Skeletal muscle tissue (tissue), 4 donors: ENCODE measurements around the gene MC1R. TPM values are rescaled to one million over a fixed set of nuclear protein-coding genes. Genes with fewer than 3 reads are reported as not detected.
"Not testable (repeated sequence)": the region's sequence is repeated elsewhere in the genome, so short reads cannot be mapped to it uniquely, and the experiment has no call there.

Experiments
- H3K27ac ChIP-seq: one replicate; pipeline ENCODE4 v1.7.0; 2013; ENCODE audit warnings: mild to moderate bottlenecking, low read depth, low read length, inconsistent platforms
- H3K27me3 ChIP-seq, 3 donors: one replicate each; pipeline ENCODE4 v1.7.0; 2013; ENCODE audit warnings: low read length in 3 of 3; ENCODE audit not compliant: control insufficient read depth in 3 of 3, insufficient read depth in 3 of 3
- H3K36me3 ChIP-seq, 3 donors: one replicate each; pipeline ENCODE4 v1.7.0; 2013; ENCODE audit warnings: low read length in 3 of 3; ENCODE audit not compliant: control insufficient read depth in 3 of 3, insufficient read depth in 3 of 3
- H3K4me1 ChIP-seq, 3 donors: one replicate each; pipeline ENCODE4 v1.7.0; 2013; ENCODE audit warnings: low read length in 3 of 3, mild to moderate bottlenecking in 3 of 3; ENCODE audit not compliant: control insufficient read depth in 3 of 3, insufficient read depth in 3 of 3
- H3K4me3 ChIP-seq, 3 donors: one replicate each; pipeline ENCODE4 v1.7.0; 2013; ENCODE audit warnings: low read length in 3 of 3
- H3K9ac ChIP-seq, 3 donors: one replicate each; pipeline ENCODE4 v1.7.0; 2013; ENCODE audit warnings: low read length in 3 of 3, mild to moderate bottlenecking in 3 of 3, moderate library complexity in 2 of 3, low read depth in 1 of 3
- H3K9me3 ChIP-seq, 3 donors: one replicate each; pipeline ENCODE4 v1.7.0; 2013; ENCODE audit warnings: low read length in 3 of 3; ENCODE audit not compliant: control insufficient read depth in 3 of 3
- total RNA-seq: library from RNA; depleted of rRNA; stranded (reverse); fragments of >200 nt; gene quantifications from one replicate; pipeline ENCODE4 v1.2.3, GENCODE V29; 2014
- donor health status: Osteomylitis.

MC1R gene
- total RNA-seq, 1 donor from 2014 or later, result 0.52 TPM

DNA sequence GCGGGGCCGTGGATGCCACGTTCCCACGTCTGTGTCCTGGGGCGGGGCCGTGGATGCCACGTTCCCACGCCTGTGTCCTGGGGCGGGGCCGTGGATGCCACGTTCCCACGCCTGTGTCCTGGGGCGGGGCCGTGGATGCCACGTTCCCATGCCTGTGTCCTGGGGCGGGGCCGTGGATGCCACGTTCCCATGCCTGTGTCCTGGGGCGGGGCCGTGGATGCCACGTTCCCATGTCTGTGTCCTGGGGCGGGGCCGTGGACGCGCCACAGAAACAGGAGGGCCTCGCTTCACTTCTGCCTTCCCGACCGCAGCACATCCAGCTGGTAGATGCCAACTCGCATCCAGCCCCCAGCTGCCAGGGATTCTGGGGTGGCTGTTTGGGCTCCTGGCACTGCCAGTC, 15.4 kb downstream of the MC1R start:
- not testable (repeated sequence) for H3K27ac ChIP-seq, H3K4me3 ChIP-seq, H3K36me3 ChIP-seq, H3K9ac ChIP-seq, H3K27me3 ChIP-seq, H3K9me3 ChIP-seq, H3K4me1 ChIP-seq

- Histone ChIP-seq H3K9ac (no peak overlapping the region), H3K4me3 (no peak overlapping the region), H3K27ac (no peak overlapping the region), H3K36me3 (no peaks in the 10 kb centered on the region), H3K9me3 (no peaks in the 10 kb centered on the region), H3K27me3 (peaks cover 3 to 12% (median 8%) of the 10 kb centered on the region in 3 donors), H3K4me1 (no peaks in the 10 kb centered on the region)
Measured at GRCh38 chr16:89934611-89935553, 16.2 kb downstream of the MC1R start.

- H3K9me3 ChIP-seq, H3K4me3 ChIP-seq, H3K36me3 ChIP-seq, H3K4me1 ChIP-seq, H3K27ac ChIP-seq, H3K9ac ChIP-seq: not testable (repeated sequence)
- peaks cover 3 to 12% (median 8%) of the 10 kb centered on the region in 3 donors for H3K27me3 ChIP-seq
Measured at GRCh38 chr16:89935620-89936019, 17.0 kb downstream of the MC1R start.

- Histone ChIP-seq H3K9me3 (no peaks in the 10 kb centered on the region), H3K9ac (no peak overlapping the region), H3K4me1 (no peaks in the 10 kb centered on the region)
Measured at GRCh38 chr16:89936034-89936433, 17.4 kb downstream of the MC1R start.

GRCh38 chr16:89936508-89936907, 17.8 kb downstream of the MC1R start:
- Histone ChIP-seq H3K9ac (no peak overlapping the region), H3K27me3 (peaks cover 3 to 12% (median 8%) of the 10 kb centered on the region in 3 donors), H3K27ac (no peak overlapping the region), H3K9me3 (no peaks in the 10 kb centered on the region), H3K36me3 (no peaks in the 10 kb centered on the region), H3K4me3 (no peak overlapping the region), H3K4me1 (no peaks in the 10 kb centered on the region)

More at GRCh38 chr16:89936034-89936433, 17.4 kb downstream of the MC1R start:
- no peaks in the 10 kb centered on the region for H3K36me3 ChIP-seq
- no peak overlapping the region for H3K27ac ChIP-seq
- peaks cover 3 to 12% (median 8%) of the 10 kb centered on the region in 3 donors for H3K27me3 ChIP-seq
- H3K4me3 ChIP-seq, result no peak overlapping the region

GRCh38 chr16:89936981-89937380, 18.3 kb downstream of the MC1R start:
- no peak overlapping the region for H3K4me3 ChIP-seq
- H3K4me1 ChIP-seq, result no peaks in the 10 kb centered on the region
- no peak overlapping the region for H3K9ac ChIP-seq
- peaks cover 3 to 12% (median 8%) of the 10 kb centered on the region in 3 donors for H3K27me3 ChIP-seq
- H3K9me3 ChIP-seq, result no peaks in the 10 kb centered on the region
- no peak overlapping the region for H3K27ac ChIP-seq
- H3K36me3 ChIP-seq, result no peaks in the 10 kb centered on the region

DNA sequence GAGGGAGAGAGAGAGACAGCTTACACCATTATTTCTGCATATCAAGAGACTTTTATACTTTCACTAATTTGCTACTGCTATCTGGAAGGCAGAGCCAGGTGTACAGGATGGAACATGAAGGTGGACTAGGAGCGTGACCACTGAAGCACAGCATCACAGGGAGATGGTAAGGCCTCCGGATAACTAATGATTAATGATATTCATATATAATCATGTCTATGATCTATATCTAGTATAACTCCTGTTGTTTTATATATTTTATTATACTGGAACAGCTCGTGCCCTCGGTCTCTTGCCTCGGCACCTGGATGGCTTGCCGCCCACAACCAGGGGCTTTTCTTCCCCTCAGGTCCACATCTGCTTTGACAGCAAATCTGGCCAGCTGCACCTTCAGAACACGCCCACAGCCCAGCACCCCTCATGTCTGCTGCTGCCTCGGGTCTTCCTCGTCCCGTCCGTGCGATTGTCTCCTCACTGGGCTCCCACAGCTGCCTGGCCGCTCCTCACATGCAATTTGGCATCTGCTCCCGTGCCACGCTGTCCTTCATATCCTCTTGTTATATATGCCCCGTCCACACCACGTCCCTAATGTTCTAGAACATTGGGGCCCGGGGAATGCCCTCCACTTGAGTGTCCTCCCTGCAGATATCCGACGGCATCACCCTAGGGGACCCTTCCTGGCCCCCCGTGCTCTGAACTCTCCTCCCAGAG, 19.7 kb downstream of the MC1R start:
- Histone ChIP-seq H3K9ac (no peak overlapping the region), H3K36me3 (no peaks in the 10 kb centered on the region), H3K27me3 (peaks cover 3 to 12% (median 8%) of the 10 kb centered on the region in 3 donors)

GRCh38 chr16:89944773-89945172, 26.1 kb downstream of the MC1R start:
- H3K36me3 ChIP-seq, result no peaks in the 10 kb centered on the region
- no peaks in the 10 kb centered on the region for H3K9me3 ChIP-seq
- H3K4me1 ChIP-seq, result peaks cover 9 to 17% (median 14%) of the 10 kb centered on the region in 3 donors
- no peak overlapping the region for H3K4me3 ChIP-seq
- no peak overlapping the region for H3K9ac ChIP-seq
- peaks cover 0 to 4% (median 0%) of the 10 kb centered on the region in 3 donors for H3K27me3 ChIP-seq
- H3K27ac ChIP-seq, result no peak overlapping the region

More for the DNA sequence above, 19.7 kb downstream of the MC1R start:
- Histone ChIP-seq H3K4me1 (no peaks in the 10 kb centered on the region), H3K9me3 (no peaks in the 10 kb centered on the region), H3K27ac (no peak overlapping the region), H3K4me3 (no peak overlapping the region)

- H3K4me3 ChIP-seq, result no peak overlapping the region
- H3K36me3 ChIP-seq, result no peaks in the 10 kb centered on the region
- peaks cover 0 to 4% (median 0%) of the 10 kb centered on the region in 3 donors for H3K27me3 ChIP-seq
- H3K9ac ChIP-seq, result no peak overlapping the region
- peaks cover 9 to 17% (median 14%) of the 10 kb centered on the region in 3 donors for H3K4me1 ChIP-seq
- H3K27ac ChIP-seq, result no peak overlapping the region
- no peaks in the 10 kb centered on the region for H3K9me3 ChIP-seq
Measured at GRCh38 chr16:89945654-89946053, 27.0 kb downstream of the MC1R start.

GRCh38 chr16:89946515-89946914, 27.9 kb downstream of the MC1R start:
- Histone ChIP-seq H3K4me1 (peaks cover 9 to 17% (median 14%) of the 10 kb centered on the region in 3 donors), H3K9me3 (no peaks in the 10 kb centered on the region), H3K4me3 (no peak overlapping the region), H3K27me3 (peaks cover 0 to 4% (median 0%) of the 10 kb centered on the region in 3 donors), H3K36me3 (no peaks in the 10 kb centered on the region), H3K27ac (no peak overlapping the region), H3K9ac (no peak overlapping the region)
